Keratinocyte (primary cell): Measurements from ENCODE around the gene RBFOX1.

ENCODE experiments used
- EZH2 ChIP-seq: IDR thresholded peaks from one replicate; pipeline ENCODE4 v1.6.1; 2012; ENCODE audit warnings: inconsistent platforms, mild to moderate bottlenecking, low read length, moderate library complexity
- TF ChIP-seq, protein P1 (sequence below), 3 experiments: IDR thresholded peaks in 1 of 3; conservative IDR thresholded peaks in 1 of 3; optimal IDR thresholded peaks in 1 of 3; 2 replicates in 2 of 3; 3 replicates in 1 of 3; pipeline versions ENCODE3 to v1.5.1; 2011; ENCODE audit warnings: low read length in 3 of 3, mild to moderate bottlenecking in 3 of 3, moderate library complexity in 2 of 3, control low read depth in 1 of 3, inconsistent platforms in 1 of 3; ENCODE audit not compliant: insufficient read depth in 2 of 3; ENCODE audit errors: extremely low read depth in 1 of 3

DNA sequence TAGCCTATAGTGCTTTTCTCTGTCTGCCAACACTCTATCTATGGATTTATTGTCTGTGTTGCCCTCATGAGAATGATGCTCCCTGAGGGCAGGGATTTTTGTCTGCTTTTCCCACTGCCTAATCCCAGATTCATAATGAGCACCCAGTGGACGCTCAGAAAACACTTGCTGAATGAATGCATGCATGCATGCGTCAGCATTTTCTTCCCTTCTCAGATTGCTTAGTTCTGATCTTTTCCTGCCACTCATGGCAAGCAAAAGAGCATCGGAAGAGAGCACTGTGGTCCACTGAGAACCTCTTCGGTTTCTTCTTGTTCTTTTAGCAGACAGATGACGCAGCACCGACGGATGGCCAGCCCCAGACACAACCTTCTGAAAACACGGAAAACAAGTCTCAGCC, 246.8 kb downstream of the RBFOX1 start:
- TF ChIP-seq, protein P1, sequence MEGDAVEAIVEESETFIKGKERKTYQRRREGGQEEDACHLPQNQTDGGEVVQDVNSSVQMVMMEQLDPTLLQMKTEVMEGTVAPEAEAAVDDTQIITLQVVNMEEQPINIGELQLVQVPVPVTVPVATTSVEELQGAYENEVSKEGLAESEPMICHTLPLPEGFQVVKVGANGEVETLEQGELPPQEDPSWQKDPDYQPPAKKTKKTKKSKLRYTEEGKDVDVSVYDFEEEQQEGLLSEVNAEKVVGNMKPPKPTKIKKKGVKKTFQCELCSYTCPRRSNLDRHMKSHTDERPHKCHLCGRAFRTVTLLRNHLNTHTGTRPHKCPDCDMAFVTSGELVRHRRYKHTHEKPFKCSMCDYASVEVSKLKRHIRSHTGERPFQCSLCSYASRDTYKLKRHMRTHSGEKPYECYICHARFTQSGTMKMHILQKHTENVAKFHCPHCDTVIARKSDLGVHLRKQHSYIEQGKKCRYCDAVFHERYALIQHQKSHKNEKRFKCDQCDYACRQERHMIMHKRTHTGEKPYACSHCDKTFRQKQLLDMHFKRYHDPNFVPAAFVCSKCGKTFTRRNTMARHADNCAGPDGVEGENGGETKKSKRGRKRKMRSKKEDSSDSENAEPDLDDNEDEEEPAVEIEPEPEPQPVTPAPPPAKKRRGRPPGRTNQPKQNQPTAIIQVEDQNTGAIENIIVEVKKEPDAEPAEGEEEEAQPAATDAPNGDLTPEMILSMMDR (optimal IDR thresholded peaks at IDR 0.05 in 1 of 3, IDR thresholded peaks at IDR 0.05 in 1 of 3, conservative IDR thresholded peaks at IDR 0.05 in 1 of 3; ENCODE audit: extremely low read depth in 1 of 3, insufficient read depth in 2 of 3, low read length in 3 of 3), result no peak
- TF ChIP-seq EZH2, result no peak
